ENCODE measurements around the gene TEX51.

GRCh38 chr2:126934809-126935208 is 36.1 kb downstream of the TEX51 start:
- no peak for TF ChIP-seq CTCF (IDR thresholded peaks at IDR 0.05)
- no peak for TF ChIP-seq POLR2A (IDR thresholded peaks at IDR 0.05)

All from heart left ventricle (tissue), 13 donors.